Hepatocyte (in vitro differentiated cells): Measurements from ENCODE around the gene NHSL2. TPM values are rescaled to one million over a fixed set of nuclear protein-coding genes. Genes with fewer than 3 reads are reported as not detected.

Experiments
- DNase-seq: peaks from one replicate; pipeline ENCODE4 v3.0.0-alpha.2; 2016; ENCODE audit warnings: low spot score
- H2AFZ ChIP-seq: fragments of 200-600 bp; sonication (generic); 2 replicates; pipeline ENCODE4 v1.6.0; 2016; ENCODE audit warnings: antibody characterized with exemption, mild to moderate bottlenecking
- H3K27ac ChIP-seq: fragments of 200-600 bp; sonication (generic); 2 replicates; pipeline ENCODE4 v1.5.1; 2016; ENCODE audit warnings: mild to moderate bottlenecking
- H3K27me3 ChIP-seq: fragments of 200-600 bp; sonication (generic); 2 replicates; pipeline ENCODE4 v1.6.1; 2016
- H3K36me3 ChIP-seq: fragments of 200-600 bp; sonication (generic); replicated peaks from 2 replicates; pipeline ENCODE4 v1.5.1; 2016; ENCODE audit warnings: low read depth; ENCODE audit not compliant: insufficient read depth
- H3K4me1 ChIP-seq: fragments of 200-600 bp; sonication (generic); 2 replicates; pipeline ENCODE4 v1.5.1; 2016; ENCODE audit warnings: mild to moderate bottlenecking, moderate library complexity; ENCODE audit not compliant: insufficient read depth
- H3K4me2 ChIP-seq: fragments of 200-600 bp; sonication (generic); 2 replicates; pipeline ENCODE4 v1.6.0; 2016
- H3K4me3 ChIP-seq: fragments of 200-600 bp; sonication (generic); 2 replicates; pipeline ENCODE4 v1.5.1; 2016; ENCODE audit warnings: mild to moderate bottlenecking
- H3K79me2 ChIP-seq: fragments of 200-600 bp; sonication (generic); 2 replicates; pipeline ENCODE4 v1.6.0; 2017; ENCODE audit warnings: mild to moderate bottlenecking
- H3K9me2 ChIP-seq: fragments of 200-600 bp; sonication (generic); replicated peaks from 2 replicates; pipeline ENCODE4 v1.6.0; 2017; ENCODE audit warnings: mild to moderate bottlenecking; ENCODE audit not compliant: insufficient read depth
- H3K9me3 ChIP-seq: fragments of 200-600 bp; sonication (generic); 2 replicates; pipeline ENCODE4 v1.5.1; 2016; ENCODE audit warnings: low read depth, mild to moderate bottlenecking
- H4K20me1 ChIP-seq: fragments of 200-600 bp; sonication (generic); 2 replicates; pipeline ENCODE4 v1.6.0; 2016; ENCODE audit warnings: mild to moderate bottlenecking; ENCODE audit not compliant: insufficient read depth, poor library complexity, severe bottlenecking
- EZH2 ChIP-seq: fragments of 200-600 bp; sonication (generic); IDR thresholded peaks from 2 replicates; pipeline ENCODE4 v1.6.1; 2016; ENCODE audit warnings: antibody characterized with exemption, mild to moderate bottlenecking, borderline replicate concordance
- EZH2phosphoT487 ChIP-seq: fragments of 200-600 bp; sonication (generic); IDR thresholded peaks from one replicate; pipeline ENCODE4 v1.6.1; 2018; ENCODE audit warnings: antibody characterized with exemption, mild to moderate bottlenecking, low read depth, moderate library complexity; ENCODE audit not compliant: unreplicated experiment, severe bottlenecking
- WGBS: methylation state at CpG from one replicate; pipeline ENCODE4 v1.1.6; 2016; ENCODE audit warnings: low lambda C conversion rate; ENCODE audit errors: missing lambda C conversion rate; 5-methylcytosine and 5-hydroxymethylcytosine counted together
- polyA plus RNA-seq: library from polyadenylated mRNA; unstranded; fragments of >200 nt; fragmentation: Nextera tagmentation; extraction: Ambion mirVana; gene quantifications from 2 replicates; pipeline ENCODE4 v1.2.1, GENCODE V29; 2016
- total RNA-seq: library from RNA; depleted of rRNA; stranded (reverse); fragments of >200 nt; gene quantifications from 2 replicates; pipeline ENCODE4 v1.2.3, GENCODE V29; 2014
- TF ChIP-seq, protein P1 (sequence below): fragments of 200-600 bp; sonication (generic); IDR thresholded peaks from 2 replicates; pipeline ENCODE4 v1.5.1; 2016; ENCODE audit warnings: antibody characterized with exemption, mild to moderate bottlenecking; ENCODE audit not compliant: poor library complexity

NHSL2 gene
- total and polyA plus RNA-seq, 2 experiments from 2014 or later, result 2.3 to 3.2 TPM

GRCh38 chrX:72180539-72180938 is 269.9 kb downstream of the NHSL2 start:
- H3K79me2 ChIP-seq, result peaks cover 13% of the 10 kb centered on the region
- H3K27me3 ChIP-seq, result no peaks in the 10 kb centered on the region
- 69% methylated on average over 1 of the region's 1 CpG for WGBS
- TF ChIP-seq EZH2phosphoT487 (no peak), EZH2 (no peak)
- TF ChIP-seq, protein P1, sequence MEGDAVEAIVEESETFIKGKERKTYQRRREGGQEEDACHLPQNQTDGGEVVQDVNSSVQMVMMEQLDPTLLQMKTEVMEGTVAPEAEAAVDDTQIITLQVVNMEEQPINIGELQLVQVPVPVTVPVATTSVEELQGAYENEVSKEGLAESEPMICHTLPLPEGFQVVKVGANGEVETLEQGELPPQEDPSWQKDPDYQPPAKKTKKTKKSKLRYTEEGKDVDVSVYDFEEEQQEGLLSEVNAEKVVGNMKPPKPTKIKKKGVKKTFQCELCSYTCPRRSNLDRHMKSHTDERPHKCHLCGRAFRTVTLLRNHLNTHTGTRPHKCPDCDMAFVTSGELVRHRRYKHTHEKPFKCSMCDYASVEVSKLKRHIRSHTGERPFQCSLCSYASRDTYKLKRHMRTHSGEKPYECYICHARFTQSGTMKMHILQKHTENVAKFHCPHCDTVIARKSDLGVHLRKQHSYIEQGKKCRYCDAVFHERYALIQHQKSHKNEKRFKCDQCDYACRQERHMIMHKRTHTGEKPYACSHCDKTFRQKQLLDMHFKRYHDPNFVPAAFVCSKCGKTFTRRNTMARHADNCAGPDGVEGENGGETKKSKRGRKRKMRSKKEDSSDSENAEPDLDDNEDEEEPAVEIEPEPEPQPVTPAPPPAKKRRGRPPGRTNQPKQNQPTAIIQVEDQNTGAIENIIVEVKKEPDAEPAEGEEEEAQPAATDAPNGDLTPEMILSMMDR, result no peak
- peak overlapping the region; percentile 85 for H3K27ac ChIP-seq
- no peaks in the 10 kb centered on the region for H3K9me2 ChIP-seq
- H2AFZ ChIP-seq, result peak overlapping the region; percentile 66
- no peaks in the 10 kb centered on the region for H3K9me3 ChIP-seq
- no peaks in the 10 kb centered on the region for H3K36me3 ChIP-seq
- DNase-seq, result no peak
- no peak overlapping the region for H3K4me3 ChIP-seq
- H3K4me2 ChIP-seq, result peak overlapping the region; percentile 71
- H3K4me1 ChIP-seq, result peaks cover 4% of the 10 kb centered on the region
- no peaks in the 10 kb centered on the region for H4K20me1 ChIP-seq

DNA sequence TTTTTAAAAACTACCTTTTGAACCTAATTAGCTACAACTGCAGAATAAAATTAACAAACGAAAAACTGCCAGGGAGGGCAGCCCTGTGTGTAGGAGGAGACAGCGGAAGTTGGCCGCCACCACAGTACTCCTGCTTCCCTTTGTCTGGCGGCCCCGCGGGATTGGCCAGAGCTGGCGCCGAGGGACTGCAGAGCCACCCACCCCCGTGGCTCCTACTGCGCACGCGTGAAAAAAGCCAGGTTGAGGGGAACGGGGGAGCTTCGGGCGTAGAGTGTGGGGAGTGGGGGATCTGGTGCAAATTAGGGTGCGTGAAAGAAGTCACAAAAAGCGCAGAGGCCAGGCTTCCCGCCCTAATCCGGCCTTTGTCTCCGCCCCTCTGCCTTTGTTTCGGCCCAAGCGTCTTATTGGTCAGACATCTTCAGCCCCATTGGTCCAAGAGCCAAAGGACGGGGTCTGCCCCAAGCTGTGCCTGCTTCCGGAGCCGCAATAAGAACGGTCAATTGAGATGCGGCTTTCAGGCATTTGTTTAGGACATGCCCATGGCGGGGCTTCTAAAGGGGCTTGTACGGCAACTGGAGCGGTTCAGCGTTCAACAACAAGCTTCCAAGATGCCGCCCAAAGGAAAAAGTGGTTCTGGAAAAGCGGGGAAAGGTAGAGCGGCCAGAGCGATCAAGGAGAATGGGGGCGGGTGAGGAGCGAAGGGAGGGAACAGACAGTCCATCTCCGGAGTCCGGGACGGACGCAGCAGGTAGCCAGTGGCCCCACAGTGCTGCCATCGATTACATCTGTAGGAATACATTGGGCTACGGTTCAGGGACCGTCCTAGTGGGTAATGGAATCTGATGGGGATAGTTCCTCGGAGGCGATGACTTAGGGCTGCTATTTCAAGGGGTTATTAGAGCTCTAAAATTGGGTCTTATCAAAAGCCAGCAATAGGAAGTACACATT is 270.8 kb downstream of the NHSL2 start, which contains the start of gene PIN4:
TSS of gene PIN4 (plus strand) at position 580 of the 948 bp plus-strand sequence. CDS start at position 609, 29 bp downstream.
- Histone ChIP-seq H2AFZ (peak within 1 kb of the TSS; percentile 66), H3K79me2 (peaks cover 13% of the 10 kb centered on the region), H3K9me2 (no peaks in the 10 kb centered on the region), H3K4me1 (peaks cover 4% of the 10 kb centered on the region), H3K27ac (peak within 1 kb of the TSS; percentile 85), H4K20me1 (no peaks in the 10 kb centered on the region), H3K27me3 (no peaks in the 10 kb centered on the region), H3K9me3 (no peaks in the 10 kb centered on the region), H3K36me3 (no peaks in the 10 kb centered on the region), H3K4me3 (peak within 1 kb of the TSS; percentile 64), H3K4me2 (peak within 1 kb of the TSS; percentile 75)
- WGBS, result 51% methylated on average over 45 of the region's 46 CpGs
- TF ChIP-seq, protein P1, result no peak
- TF ChIP-seq EZH2, result no peak
- no peak for TF ChIP-seq EZH2phosphoT487
- peak; percentile 92 for DNase-seq

- Histone ChIP-seq H4K20me1 (no peaks in the 10 kb centered on the region), H3K79me2 (peaks cover 13% of the 10 kb centered on the region), H3K27me3 (no peaks in the 10 kb centered on the region), H3K36me3 (no peaks in the 10 kb centered on the region), H3K9me3 (no peaks in the 10 kb centered on the region), H3K4me1 (peaks cover 4% of the 10 kb centered on the region), H3K27ac (no peak overlapping the region), H3K9me2 (no peaks in the 10 kb centered on the region), H3K4me2 (peak overlapping the region; percentile 75), H3K4me3 (no peak overlapping the region), H2AFZ (no peak overlapping the region)
- TF ChIP-seq EZH2phosphoT487, result no peak
- TF ChIP-seq, protein P1, result no peak
- no peak for TF ChIP-seq EZH2
- WGBS, result 82% methylated on average over 2 of the region's 2 CpGs
- DNase-seq, result no peak
These were observed 272.3 kb downstream of the NHSL2 start for GRCh38 chrX:72182924-72183323.
